ENCODE data around the gene SERPINA10. TPM values are rescaled to one million over a fixed set of nuclear protein-coding genes. Genes with fewer than 3 reads are reported as not detected.

The SERPINA10 gene
- total RNA-seq, 2 donors from 2014 or later, result not detected

Other genes starting within 250 kb of the SERPINA10 start
- 100 to 1,000 TPM; 168 to 241 TPM for gene DDX24, start 212.1 kb downstream of the SERPINA10 start, total RNA-seq
- gene IFI27L1, start 212.0 kb downstream of the SERPINA10 start, total RNA-seq, result 10 to 100 TPM; 22.9 to 23.0 TPM
- 1 to 10 TPM; 1.5 to 1.7 TPM for gene IFI27, start 182.5 kb downstream of the SERPINA10 start, total RNA-seq
- 10 to 100 TPM; 61.3 to 73.8 TPM for gene IFI27L2, start 163.7 kb downstream of the SERPINA10 start, total RNA-seq
- under 1 TPM in 1 of 2 donors, not detected in 1; 0.73 TPM for gene PPP4R4, start 118.9 kb downstream of the SERPINA10 start, total RNA-seq
- gene SERPINA6, start 30.1 kb upstream of the SERPINA10 start, total RNA-seq, result not detected
- not detected for gene SERPINA2, start 73.4 kb upstream of the SERPINA10 start, total RNA-seq
- gene SERPINA1, start 95.3 kb upstream of the SERPINA10 start, total RNA-seq, result under 1 TPM in 1 of 2 donors, not detected in 1; 0.38 TPM
- not detected for gene SERPINA11, start 159.5 kb upstream of the SERPINA10 start, total RNA-seq
- gene SERPINA9, start 182.9 kb upstream of the SERPINA10 start, total RNA-seq, result not detected
- gene SERPINA12, start 216.2 kb upstream of the SERPINA10 start, total RNA-seq, result not detected